SK-N-SH treated with all-trans-retinoic acid at 6 μM for 48 hours (cell line): Measurements from ENCODE around the gene ZGLP1.

ENCODE experiments used
- ZFP3 ChIP-seq: fragments of 250-450 bp; sonication (Bioruptor Pico); IDR thresholded peaks from 2 replicates; pipeline ENCODE4 v1.5.0; 2020; ENCODE audit warnings: mild to moderate bottlenecking, moderate library complexity
- TF ChIP-seq, protein P1 (sequence below): fragments of 250-450 bp; sonication (Bioruptor Pico); IDR thresholded peaks from 2 replicates; pipeline ENCODE4 v1.5.1; 2020; ENCODE audit warnings: low read depth, mild to moderate bottlenecking, moderate library complexity

DNA sequence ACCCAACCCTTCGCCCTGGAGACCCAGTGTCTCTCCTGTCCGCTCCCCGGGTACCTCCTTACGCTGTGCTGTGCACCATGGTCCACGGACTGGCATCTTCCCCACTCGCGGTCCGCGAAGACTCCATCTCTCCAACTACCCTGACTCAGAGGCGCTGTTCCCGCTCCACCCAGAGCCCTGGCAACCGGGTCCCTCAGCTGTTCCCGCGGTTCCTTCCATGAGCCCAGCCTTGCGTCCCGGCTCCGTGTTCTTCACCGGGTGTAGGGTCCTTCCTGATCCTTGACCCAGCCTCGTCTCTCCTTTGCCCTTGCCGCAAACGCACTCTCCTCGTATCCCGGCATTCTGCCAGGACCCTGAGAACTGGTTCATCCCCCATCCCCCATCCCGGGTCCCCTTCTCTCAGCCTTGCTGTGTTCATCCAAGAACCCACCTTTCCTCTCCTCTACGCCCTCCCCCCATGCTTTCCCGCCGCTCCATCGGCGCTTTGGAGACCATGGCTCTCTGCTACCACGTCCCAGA, 19.2 kb downstream of the ZGLP1 start:
- TF ChIP-seq, protein P1, sequence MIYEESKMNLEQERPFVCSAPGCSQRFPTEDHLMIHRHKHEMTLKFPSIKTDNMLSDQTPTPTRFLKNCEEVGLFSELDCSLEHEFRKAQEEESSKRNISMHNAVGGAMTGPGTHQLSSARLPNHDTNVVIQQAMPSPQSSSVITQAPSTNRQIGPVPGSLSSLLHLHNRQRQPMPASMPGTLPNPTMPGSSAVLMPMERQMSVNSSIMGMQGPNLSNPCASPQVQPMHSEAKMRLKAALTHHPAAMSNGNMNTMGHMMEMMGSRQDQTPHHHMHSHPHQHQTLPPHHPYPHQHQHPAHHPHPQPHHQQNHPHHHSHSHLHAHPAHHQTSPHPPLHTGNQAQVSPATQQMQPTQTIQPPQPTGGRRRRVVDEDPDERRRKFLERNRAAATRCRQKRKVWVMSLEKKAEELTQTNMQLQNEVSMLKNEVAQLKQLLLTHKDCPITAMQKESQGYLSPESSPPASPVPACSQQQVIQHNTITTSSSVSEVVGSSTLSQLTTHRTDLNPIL (CRISPR knock-in tag), result no peak
- no peak for TF ChIP-seq ZFP3 (CRISPR knock-in tag)
